NCI-H2196 treated with DMSO at 0.1 percent for 48 hours (cell line): Measurements from ENCODE around the gene TTC27.
"Not testable (repeated sequence)": the region's sequence is repeated elsewhere in the genome, so short reads cannot be mapped to it uniquely, and the experiment has no call there.

ENCODE experiments used
- DNase-seq: peaks from one replicate; lab custom pipeline; 2025; ENCODE audit not compliant: unreplicated experiment; lab: John Stamatoyannopoulos, UW

TTC27 gene

DNA sequence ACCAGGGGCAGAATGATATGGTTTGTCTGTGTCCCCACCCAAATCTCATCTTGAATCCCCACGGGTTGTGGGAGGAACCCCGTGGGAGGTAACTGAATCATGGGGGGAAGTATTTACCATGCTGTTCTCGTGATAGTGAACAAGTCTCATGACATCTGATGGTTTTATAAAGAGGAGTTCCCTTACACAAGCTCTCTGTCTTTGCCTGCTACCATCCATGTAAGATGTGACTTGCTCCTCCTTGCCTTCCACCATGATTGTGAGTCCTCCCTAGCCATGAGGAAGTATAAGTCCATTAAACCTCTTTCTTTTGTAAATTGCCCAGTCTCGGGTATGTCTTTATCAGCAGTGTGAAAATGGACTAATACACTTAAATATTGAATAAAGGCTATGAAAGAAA is 218.4 kb downstream of the TTC27 start:
- not testable (repeated sequence) for DNase-seq

GRCh38 chr2:32847734-32848133 is 219.9 kb downstream of the TTC27 start:
- no peak for DNase-seq

DNA sequence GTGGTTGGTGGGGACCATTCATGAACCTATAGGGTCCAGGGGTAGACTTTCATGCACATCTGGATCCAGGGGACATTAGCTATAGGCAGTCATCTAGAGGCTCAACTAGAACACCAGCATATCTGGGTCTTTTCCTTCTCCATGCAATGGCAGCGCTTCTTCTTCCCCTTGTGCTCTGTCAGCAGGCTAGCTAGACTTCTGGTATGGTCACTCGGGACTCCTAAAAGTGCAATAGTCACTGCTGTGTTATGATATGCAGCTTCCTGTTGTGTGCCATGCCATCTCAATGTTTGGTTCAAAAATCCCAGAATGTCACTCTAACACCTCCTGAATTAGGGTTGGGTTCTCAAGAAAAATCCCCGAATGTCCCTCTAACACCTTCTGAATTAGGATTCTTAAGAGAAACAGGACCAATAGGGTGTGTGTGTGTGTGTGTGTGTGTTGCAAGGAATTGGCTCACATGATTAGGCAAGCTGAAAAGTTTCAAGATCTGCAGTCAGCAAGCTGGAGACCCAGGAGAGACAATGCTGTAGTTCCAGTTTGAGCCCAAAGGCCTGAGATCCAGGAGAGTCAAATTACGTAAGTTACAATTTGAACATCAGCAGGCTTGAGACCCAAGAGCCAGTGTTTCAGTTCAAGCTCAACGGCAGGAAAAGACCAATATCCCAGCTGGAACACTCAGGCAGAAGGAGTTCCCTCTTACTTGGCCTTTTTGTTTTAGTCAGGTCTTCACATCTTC is 221.8 kb downstream of the TTC27 start:
- DNase-seq, result no peak

DNA sequence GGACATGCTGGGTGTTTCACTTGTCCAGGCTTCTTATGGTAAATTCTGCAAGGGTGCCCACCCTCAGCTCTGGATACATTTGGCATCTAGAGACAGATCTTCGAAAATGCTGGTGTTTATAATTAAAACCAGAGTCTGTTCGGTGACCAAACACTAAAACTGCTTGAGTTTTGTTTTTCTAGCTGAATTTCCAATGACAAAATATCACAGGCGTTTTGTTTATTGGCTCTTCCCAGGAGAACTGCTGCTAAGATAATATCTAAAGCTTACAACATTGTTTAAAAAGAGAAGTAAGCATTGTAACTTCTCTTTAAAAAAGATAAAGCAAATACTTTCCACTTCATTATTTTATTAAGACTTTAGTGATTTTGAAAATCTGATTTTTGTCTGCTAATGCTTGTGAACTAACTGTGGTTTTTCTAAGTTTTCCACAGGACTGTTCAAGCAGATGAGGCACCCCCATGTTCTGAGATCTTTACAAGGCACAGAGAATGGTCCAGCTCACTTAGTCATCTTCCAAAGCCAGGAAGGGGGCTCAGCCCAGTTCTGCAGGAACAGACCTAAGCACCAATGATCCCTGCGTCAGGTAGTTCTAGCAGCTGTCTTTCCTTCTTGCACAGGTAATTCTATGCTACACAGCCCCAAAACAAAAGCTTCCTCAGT is 224.1 kb downstream of the TTC27 start:
- no peak for DNase-seq

DNA sequence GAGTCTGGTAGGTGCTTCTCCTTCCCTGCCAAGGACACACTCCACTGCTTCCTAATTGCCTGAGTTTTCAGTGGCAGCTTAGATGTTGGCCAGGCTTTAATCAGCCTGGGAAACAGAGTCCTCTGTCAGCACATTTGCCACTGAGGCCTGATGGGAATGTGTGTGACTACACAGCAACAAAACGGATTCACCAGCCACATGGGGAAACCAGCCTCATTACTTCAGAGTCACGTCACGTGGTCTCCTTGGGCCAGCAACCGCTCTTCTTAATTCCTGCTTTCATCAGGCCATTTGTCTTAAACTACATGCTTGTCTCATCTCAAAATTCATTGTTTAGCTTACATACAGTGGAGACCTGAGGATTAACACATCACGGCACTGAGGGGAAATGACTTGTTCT is 225.0 kb downstream of the TTC27 start:
- no peak for DNase-seq

DNA sequence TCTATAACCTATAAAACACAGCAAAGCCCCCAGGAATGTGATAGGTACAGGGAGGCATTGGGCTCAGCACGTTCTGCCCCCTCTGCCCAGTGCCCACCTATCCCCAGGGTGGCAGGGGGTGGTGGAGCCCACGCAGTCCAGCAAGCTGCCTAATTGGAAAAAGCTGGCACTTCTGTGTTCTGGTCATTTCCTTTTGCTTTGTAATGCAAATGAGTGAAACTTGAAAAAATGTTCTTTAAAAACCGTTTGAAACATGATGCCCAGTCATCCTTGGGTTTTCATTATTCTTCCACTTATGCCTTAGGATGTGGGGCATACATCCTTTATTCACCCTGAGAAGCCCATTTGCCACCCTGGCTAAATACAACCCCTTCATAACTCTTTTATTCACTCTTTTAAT is 229.0 kb downstream of the TTC27 start:
- DNase-seq, result no peak

- no peak for DNase-seq
Observed at GRCh38 chr2:32858713-32859112, 230.9 kb downstream of the TTC27 start.

GRCh38 chr2:32860385-32860784 is 232.5 kb downstream of the TTC27 start:
- DNase-seq, result no peak

- DNase-seq, result no peak
Observed at GRCh38 chr2:32862269-32863055, 234.6 kb downstream of the TTC27 start.

GRCh38 chr2:32863326-32863725 is 235.5 kb downstream of the TTC27 start:
- DNase-seq, result no peak

- no peak for DNase-seq
Observed at GRCh38 chr2:32863803-32864202, 236.0 kb downstream of the TTC27 start.

- DNase-seq, result no peak
Observed at GRCh38 chr2:32864334-32865111, 236.7 kb downstream of the TTC27 start.

DNA sequence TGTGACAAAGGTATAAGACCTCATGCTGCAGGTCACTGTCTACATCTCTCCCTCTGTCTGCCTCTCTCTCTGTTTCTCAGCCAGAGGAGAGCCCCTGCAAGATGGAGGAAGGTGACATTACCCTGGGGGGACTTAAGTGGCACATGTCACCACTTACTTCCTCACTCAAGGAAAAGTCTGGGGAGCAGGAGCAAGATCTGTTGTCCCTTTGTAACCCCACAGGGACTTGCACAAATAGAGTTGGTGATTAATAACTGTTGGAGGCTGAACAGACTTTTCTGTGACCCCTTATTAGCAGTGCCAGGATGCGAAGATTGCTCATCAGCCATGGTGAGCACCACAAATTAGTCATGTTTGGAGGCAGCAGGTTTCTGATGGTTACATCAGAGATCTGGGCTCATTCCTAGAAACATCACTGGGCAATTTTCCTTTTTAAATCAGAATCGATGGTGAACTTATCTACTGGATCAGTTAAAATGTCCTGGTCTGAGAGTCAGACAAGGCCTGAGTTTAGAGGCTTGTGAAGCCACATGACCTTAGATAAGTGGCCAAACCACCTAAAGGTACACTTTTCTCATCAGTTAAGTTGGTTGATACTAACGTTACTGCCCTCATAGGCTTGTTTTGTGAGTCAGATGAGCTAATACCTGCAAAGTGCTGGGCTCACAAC is 237.7 kb downstream of the TTC27 start:
- no peak for DNase-seq

GRCh38 chr2:32866462-32866861 is 238.6 kb downstream of the TTC27 start:
- not testable (repeated sequence) for DNase-seq
